Ammon's horn (tissue), 1 donor: Measurements from ENCODE around the gene EID3.
A peak's percentile ranks its signal among the peaks of the same experiment; 100 is the strongest.

Source experiments
- DNase-seq: peaks from one replicate; pipeline ENCODE4 v3.0.0-alpha.2; 2016; ENCODE audit warnings: low spot score

Gene EID3

GRCh38 chr12:104339663-104340062 is 36.1 kb downstream of the EID3 start:
- DNase-seq: peak; percentile 29

GRCh38 chr12:104340177-104340576 is 36.6 kb downstream of the EID3 start:
- DNase-seq: no peak

DNA sequence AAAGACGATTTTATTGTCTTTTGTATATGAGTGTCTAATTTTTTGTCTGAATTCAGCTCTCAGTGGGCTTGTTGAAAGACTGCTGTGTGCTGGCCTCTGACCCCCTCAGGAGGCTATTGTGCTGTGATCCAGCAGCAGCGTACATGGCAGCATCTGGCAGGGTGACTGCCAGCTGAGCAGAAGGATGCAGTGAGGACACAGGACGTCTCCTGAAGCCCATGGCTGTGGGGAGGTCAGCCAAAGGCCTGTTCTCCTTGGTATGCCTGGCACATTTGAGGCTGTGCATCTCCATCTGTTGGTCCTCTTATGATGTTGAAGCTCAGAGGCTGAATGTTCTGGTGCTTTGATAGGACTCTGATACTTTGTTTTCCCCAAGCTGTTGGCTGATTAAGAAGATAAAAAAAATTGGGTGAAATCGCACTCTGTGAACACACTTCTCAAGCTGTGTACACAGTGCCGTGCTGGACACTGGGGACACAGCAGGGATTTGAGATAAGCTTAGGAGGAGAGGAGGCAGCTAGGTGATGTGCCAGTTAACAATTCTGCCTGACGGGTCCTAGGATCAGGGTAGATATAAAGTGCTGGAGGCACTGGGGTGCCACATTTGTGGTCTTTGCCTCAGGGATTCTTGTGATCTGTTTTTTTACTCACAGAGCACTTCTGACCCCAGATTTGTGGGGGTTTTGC is 37.5 kb downstream of the EID3 start:
- peak; percentile 70 for DNase-seq

DNA sequence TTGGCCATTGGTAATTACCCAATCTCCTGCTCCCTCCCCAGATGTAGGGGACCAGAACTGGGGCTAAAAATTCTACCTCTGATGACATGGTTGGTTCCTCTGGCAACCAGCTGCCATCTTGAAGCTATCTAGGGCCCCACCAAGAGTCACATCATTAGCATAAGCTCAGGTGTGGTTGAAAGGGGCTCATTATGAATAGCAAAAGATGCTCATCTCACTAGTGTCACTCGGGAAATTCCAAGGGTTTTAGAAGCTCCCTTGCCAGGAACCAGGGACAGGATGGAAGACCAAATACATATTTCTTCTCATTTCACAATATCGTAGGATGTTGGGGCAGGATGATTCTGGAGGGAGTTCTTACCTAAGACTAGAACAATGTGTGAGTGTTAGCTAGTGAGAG is 38.6 kb downstream of the EID3 start:
- no peak for DNase-seq

GRCh38 chr12:104342635-104343249 is 39.2 kb downstream of the EID3 start:
- DNase-seq: no peak

DNA sequence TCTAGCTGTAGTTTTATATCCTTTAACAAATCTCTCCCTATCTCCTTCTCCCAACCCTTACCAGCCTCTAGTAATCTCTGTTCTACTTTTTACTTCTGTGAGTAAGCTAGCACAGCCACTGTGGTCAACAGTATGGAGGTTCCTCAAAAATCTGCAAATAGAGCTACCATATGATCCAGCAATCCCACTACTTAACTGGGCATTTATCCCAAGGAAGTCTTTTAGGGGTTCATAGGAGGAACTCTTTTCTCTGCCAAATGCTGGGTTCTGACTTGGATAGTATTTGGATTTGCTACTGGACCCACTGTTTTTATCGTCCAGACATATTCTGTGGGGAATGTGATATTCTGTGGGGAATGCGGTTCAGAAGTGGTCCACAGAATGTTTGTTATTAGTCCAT is 41.1 kb downstream of the EID3 start:
- no peak for DNase-seq

DNA sequence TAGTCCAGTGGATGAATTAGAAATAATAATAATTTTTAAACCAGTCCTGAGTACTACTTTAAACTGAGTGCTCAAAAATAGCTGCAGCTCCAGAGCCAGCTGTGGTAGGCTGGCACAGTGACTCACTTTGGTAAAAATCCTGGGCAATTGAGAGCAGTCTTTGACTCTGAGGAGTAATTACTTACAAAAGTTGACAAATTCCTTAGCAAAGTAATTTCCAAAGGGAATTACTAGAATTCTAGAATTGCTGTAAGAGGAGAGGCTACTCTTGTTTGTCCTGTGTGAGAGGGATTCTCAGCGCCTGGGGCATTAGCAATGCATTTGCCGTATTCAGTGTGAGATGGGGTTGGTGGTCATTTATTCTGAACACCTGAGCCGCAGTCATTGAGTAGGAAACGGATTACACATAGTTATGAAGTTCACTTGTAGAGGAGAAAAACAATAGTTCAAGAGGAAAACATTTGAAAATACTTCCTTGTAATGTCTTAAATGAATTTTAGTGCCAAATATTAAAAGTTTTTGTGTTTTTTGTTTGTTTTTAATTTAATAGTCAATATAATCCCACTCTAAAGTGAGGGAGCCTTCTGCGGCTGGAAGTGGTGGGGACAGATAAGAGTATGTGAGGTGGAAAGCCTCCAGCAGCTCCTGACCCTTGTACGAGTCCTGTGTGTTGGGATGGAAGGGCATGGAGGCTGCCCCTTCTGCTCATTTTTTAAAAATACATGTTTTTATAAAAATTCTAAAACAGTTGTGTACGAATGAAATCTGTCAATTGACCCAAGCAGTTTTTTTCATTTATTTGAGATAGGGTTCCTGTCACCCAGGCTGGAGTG is 41.9 kb downstream of the EID3 start:
- DNase-seq: no peak

- no peak for DNase-seq
Observed at GRCh38 chr12:104347374-104348075, 44.0 kb downstream of the EID3 start.

GRCh38 chr12:104348283-104348993 is 44.9 kb downstream of the EID3 start:
- DNase-seq: no peak

GRCh38 chr12:104348994-104349494 is 45.5 kb downstream of the EID3 start:
- no peak for DNase-seq

- DNase-seq: no peak
Observed at GRCh38 chr12:104350211-104351056, 46.9 kb downstream of the EID3 start.

- DNase-seq: no peak
Observed at GRCh38 chr12:104351057-104351983, 47.8 kb downstream of the EID3 start.

- DNase-seq: no peak
Observed at GRCh38 chr12:104352106-104352713, 48.7 kb downstream of the EID3 start.

DNA sequence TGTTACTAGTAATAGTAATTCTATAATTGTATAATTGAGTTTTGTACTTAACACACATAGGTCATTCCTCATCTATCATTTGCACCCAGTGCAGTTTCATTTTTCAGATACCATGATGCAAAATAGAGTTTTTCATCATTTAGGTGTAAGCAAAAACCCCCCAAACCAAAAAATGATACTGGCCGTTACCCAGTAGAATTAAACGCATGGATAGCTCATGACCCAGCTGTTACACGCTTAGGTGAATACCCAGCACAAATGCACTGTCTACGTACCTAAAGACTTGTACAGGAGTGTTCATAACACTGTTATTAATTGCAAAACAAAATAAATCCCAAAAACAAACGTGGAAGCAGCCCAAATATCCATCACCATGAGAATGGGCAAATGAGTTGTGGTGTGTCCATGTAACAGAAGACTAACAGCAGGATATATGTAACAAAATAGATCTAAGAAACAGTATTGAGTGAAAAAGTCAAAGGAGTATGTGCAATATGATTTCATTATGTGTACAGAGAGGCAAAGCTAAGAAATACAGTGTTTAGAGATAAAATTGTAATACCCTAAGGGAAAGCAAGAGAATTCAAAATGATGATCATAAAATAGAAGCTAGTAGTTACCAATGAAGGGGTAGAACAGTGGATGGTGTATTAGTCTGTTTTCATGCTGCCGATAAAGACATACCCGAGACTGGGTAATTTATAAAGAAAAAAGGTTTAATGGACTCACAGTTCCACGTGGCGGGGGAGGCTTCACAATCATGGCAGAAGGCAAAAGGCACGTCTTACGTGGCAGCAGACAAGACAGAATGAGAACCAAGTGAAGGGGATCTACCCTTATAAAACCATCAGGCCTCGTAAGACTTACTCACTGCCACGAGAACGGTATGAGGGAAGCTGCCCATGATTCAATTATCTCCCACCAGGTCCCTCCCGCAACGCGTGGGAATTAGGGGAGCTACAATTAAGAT is 49.8 kb downstream of the EID3 start:
- no peak for DNase-seq

GRCh38 chr12:104354167-104354867 is 50.8 kb downstream of the EID3 start:
- no peak for DNase-seq
